Measurements from ENCODE around the gene BNIP3.

The BNIP3 gene

DNA sequence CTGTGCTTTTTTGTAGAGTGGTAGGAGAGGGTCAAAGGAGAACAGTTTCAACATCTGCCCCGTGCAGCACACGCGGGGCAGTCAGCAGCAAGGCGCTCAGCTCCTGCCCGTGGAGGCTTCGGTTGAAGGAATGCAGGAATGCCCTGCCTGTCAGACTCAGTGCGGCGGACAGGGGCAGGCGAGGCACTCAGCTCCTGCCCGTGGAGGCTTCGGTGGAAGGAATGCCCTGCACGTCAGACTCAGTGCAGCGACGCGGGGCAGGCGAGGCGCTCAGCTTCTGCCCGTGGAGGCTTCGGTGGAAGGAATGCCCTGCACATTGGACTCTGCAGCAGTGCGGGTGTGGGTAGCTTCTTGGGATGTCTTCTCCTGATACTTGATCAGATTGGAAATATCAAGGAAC lies 43.9 kb downstream of the BNIP3 start:
- no peak for DNase-seq
- in situ Hi-C loops (cut with MboI; ENCODE audit: low pct_unique_long_range_greater_than_20kb, low sequenced_read_pairs): no loop called here

DNA sequence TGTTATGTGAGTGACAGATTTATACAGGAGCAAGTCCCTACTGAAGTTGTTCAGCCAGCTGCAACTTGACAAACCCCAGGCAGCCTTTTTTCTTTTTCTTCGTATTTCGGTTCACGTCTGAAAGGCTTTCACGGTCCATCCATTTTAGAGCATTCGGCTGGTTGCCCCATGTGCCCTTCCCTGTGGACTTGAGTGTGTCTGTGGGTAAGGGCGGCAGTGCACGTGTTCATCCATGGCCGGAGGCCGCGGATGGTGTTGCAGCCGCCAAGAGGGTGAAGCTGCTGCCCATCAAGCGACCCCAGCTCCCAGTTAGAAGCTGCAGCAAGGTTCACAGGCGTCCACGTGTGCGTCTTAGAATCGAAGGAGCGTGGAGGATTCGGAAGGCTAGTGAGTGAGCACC lies 45.0 kb downstream of the BNIP3 start:
- DNase-seq: no peak
- in situ Hi-C loops (cut with MboI; ENCODE audit: low pct_unique_long_range_greater_than_20kb, low sequenced_read_pairs): no loop called here

DNA sequence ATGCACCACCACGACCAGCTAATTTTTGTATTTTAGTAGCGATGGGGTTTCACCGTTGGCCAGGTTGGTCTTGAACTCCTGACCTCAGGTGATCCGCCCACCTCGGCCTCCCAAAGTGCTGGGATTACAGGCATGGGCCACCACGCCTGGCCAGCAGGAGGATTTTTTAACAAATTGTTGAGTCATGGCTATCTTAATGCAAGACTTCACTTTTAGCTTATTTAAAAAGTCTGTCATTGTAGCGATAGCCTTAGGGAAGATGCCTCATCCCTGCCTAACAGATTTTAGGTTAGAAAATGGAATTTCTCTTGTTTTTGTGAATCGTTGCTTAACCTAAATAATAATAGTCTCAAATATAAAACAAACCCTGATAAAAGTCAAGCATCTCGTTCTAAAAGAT lies 45.4 kb downstream of the BNIP3 start:
- DNase-seq: no peak
- in situ Hi-C loops (cut with MboI; ENCODE audit: low pct_unique_long_range_greater_than_20kb, low sequenced_read_pairs): no loop called here

DNA sequence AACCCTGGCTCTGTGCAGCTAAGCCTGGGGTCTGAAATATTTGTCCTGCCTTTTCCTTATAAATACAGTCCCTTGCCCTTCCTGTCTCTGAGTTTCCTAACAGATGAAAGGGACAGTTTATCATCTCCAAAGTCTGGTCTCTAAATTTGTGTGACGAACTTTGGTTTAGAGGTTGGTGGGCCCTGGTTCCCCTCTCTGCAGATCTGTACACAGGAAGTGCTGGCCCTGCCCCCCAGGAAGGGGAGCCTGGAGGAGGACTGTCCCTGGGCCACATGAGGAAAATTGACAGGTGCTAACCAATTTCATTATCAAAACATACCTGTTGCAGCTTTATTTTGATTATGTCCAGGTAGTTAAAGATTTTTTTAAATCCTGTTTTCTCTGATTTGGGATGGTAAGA lies 46.5 kb downstream of the BNIP3 start:
- no peak for DNase-seq
- in situ Hi-C loops (cut with MboI; ENCODE audit: low pct_unique_long_range_greater_than_20kb, low sequenced_read_pairs): no loop called here

DNA sequence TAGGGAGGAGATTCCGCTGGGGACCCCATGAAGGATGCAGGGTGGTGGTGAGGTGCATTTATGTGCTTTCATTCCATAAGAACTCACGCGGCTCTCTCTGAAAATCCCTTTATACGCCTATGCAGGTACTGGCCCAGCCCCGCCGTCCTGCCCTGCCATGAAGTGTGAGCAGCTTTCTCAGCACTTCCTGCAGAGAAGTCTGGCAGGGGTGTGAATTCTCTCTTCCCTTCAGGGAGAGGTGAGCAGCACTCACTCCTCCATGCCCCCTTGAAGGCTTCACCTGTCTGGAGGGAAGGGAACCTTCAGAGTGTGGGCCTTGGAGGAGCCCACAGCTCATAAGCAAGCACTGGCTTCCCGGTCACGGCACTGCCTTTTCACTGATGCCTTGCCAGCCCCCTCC lies 47.0 kb downstream of the BNIP3 start:
- no peak for DNase-seq
- in situ Hi-C loops (cut with MboI; ENCODE audit: low pct_unique_long_range_greater_than_20kb, low sequenced_read_pairs): no loop called here

DNA sequence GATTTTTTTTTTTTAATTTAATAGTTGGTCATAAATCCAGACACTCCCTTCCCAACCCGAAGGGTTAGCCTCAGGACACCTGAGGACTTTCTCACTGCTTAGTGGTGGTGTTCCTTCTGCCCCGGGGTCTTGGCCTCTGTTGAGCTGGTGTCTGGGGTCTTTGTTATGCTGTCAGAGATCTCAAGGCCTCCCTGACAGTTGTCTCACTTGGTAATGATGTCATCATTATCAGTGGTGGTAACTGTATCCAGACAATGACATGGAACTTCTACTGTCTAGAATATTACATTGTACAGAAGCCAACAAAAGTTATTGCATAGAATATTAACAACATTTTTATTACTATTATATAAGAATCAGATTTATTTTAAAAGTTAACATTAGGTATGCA lies 48.0 kb downstream of the BNIP3 start:
- in situ Hi-C loops (cut with MboI; ENCODE audit: low pct_unique_long_range_greater_than_20kb, low sequenced_read_pairs): no loop called here
- DNase-seq: no peak

DNA sequence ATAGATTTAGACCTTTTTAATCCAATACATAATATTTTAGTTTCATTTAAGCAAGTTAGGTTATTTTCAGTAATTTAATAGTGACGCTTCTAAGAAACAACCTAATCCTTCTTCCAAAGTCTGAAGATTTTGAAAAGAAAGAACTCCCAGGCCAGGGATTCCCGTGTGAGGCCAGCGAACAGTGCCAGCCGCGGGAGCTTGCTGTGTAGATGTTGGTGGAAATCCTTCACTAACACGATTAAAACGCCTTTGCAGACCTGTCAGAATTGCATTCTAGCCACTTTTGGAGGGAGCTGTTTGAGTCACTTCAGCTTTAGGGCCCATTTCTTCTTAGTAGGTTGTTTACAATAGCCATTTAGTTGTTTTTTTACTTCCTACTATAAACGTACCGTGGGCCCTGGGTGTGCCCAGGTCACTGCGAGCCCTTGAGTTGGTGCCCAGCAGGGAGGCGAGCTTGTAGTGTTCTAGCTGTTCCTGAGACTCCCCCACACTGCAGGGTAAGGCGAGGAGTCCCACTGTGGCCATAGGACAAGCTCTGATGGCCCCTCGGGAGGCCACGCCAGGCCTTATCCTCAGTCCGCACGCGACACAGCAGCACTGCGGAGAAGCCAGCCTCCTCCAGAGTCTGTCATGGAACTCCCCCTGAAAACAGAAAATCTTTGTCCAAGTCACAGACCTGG lies 48.6 kb downstream of the BNIP3 start:
- in situ Hi-C loops (cut with MboI; ENCODE audit: low pct_unique_long_range_greater_than_20kb, low sequenced_read_pairs): no loop called here
- DNase-seq: no peak

DNA sequence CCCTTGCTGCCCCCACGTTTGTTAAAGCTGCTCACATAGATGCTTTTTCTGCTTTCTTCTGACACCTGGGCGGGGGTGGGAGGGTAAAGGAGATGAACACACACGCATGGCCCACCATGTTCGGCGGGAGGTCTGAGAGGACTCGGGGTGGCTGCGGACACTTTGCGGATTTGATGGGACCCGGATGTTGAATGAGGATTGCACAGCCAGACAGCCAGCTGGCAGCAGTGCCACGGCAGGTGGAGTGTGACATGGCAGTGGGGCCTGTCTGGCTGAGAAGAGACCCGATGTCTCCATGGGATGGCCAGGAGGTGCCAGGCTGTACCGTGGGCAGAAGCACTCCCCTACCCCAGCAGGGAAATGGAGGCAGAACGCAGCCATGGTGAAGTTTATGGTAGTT lies 49.7 kb downstream of the BNIP3 start:
- DNase-seq: no peak
- in situ Hi-C loops (cut with MboI; ENCODE audit: low pct_unique_long_range_greater_than_20kb, low sequenced_read_pairs): no loop called here

DNA sequence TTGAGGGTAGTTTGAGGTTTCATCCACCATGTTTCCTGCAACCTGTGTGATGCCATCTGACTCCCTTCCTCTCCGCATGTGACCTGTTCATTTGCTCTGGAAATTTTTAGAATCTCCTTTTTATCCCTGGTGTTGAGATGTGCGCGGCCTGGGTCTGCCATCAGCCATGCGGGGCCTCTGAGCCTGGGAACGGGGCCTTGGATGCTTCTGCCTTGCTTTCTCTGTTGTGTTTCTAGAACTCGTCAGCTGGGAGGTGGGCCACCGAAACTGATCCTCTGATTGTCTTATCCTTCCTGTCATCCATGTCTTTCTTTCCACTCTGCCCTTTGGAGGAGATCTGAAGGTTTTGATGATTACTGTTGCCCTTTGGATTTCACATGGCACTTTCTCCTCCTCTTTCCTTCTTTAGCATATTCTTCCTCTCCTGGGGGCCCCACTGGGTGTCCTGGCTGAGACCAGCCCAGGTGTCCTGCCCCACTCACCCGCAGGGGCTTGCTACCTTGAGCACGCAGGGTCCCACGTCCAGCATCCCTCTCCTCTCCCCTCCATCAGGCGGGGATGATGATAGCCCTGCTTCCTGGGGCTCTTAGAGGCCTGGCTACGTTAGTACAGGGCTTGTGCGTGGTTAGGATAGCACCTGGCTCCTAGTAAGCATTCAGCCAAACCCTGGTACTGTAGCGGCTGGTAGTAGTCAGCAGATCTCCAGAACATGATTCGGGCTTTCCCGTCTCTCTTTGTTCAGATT lies 51.0 kb downstream of the BNIP3 start:
- DNase-seq: no peak
- in situ Hi-C loops (cut with MboI; ENCODE audit: low pct_unique_long_range_greater_than_20kb, low sequenced_read_pairs): no loop called here

DNA sequence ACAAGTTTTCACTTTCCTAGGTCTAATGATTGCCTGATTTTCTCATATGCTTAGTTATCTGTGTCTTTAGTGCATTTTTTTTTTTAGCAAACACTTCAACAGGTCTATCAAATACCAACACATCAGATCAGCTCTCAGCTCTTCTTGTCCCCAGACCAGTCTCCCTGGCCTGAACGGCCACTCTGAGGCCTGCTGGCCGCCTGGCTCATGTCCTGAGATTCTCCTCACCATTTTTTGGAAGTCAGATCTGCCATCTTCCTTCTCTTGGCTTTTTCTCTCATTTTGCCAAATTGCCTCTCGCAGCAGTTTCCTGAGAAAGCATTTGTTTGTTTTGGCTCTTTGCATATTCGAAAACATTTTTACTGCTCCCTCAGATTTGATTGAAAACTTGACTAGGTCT lies 51.6 kb downstream of the BNIP3 start:
- in situ Hi-C loops (cut with MboI; ENCODE audit: low pct_unique_long_range_greater_than_20kb, low sequenced_read_pairs): no loop called here

DNA sequence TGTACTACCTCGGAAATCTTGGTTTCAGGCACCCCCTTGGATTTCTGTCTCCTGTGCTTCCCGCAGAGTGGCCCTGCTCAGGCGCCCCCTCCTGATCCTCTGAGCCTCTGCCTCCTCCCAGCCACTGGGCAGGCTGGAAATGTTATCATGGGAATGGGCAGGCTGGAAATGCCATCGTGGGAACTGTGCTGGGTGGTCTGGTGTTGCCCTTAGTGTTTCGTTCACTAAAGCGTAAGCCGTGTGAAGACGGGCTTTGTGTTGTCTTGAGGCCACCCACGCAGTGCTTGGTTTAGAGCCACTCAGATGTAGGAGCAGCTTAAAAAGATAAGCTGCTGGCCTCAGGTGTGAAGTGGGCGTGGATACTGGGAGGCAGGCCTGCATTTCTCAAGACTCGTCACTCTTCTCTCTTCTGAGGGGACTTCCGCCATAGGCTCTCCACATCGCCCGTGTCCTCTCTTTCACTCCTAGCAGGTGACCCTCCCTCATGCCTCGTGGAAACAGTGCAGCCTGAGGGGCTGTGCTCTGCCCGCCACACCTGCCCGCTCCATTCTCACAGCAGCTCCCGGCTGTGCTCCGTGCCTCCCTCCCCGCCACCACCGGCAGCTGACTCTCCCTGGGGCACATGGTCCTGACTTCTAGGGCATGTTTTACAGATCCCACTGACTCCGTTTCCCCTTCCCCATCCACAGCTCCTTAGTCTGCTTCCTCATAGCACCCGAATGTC lies 52.4 kb downstream of the BNIP3 start:
- in situ Hi-C loops (cut with MboI; ENCODE audit: low pct_unique_long_range_greater_than_20kb, low sequenced_read_pairs): no loop called here
- DNase-seq: no peak

More for the DNA sequence above, 51.6 kb downstream of the BNIP3 start:
- DNase-seq: no peak

DNA sequence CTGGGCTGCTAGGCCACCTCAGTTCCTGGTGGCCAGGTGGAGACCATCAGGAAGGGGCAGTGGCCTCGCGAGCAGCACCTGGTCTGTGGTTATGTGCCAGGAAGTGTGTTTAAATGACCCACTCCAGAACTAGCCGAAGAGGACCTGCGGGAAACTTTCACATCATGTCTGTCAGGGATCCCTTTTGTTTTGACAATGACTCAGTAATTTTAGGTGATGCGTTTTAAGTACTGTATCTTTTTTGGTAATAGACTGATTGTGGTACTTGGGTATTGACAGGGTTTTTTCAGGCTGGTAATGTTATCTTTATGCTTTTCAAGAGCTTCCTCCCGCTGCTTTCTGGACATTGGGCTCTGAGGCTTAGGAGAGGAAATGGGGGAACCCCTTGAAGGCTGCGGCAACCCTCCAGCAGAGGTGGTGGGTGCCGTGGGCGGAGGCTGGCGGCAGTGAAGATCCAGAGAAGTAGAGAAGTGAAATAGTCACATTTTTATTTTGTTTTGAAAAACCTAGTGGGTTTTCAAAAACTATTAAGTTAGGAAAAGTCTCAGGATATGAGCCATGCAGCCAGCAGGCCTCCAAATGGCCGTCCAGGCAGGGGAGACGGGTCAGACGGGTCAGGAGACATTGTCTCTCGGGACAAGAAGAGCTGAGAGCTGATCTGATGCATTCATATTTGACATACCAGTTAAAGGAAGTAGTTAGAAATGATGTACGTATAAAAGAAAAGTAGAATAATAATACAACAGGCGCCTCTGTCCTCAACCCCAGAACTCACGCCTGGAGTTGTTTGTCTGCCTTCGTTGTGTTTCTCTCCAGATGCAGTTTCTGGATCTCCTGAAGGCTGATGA lies 53.3 kb downstream of the BNIP3 start:
- no peak for DNase-seq
- in situ Hi-C loops (cut with MboI; ENCODE audit: low pct_unique_long_range_greater_than_20kb, low sequenced_read_pairs): no loop called here

DNA sequence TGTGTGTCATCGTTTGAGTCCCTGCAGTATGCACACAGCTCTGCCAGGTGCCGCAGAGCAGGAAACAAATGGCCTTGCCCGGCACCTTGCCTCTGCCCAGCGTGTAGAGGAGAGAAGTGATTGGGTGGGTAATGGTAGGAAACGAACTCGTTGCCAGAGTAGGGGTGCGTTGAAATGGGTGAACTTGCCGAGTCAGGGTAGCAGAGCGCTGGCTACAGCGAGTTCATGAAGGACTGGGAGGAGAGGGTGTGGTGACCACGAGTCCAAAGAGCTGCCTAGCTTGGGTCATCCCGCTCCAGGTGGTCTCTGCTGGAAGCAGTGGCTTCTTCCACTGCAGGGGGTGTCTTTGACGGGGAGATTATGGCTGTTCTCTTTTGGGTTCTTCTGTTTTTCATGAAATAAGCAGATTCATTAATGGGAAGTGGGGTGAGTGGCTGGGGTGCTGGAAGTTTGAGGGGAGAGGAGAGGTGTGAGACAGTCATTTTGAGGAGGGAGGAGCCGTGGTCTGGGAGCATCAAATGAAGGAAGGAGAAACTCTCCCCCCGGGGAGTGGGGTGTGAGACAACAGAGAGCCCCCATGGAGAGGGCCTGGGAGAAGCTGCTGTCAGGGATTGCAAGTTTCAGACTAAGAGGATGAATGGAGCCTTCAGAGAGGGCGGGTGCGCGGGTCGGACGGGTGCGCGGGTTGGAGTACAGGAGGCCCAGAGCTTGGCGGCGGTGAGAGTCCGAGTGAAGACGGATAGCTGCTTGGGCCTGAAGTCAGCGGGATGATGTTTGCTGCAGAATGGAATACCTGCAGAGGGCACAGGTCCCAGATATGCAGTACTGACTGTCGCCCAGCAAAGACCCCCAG lies 54.8 kb downstream of the BNIP3 start:
- in situ Hi-C loops (cut with MboI; ENCODE audit: low pct_unique_long_range_greater_than_20kb, low sequenced_read_pairs): no loop called here
- DNase-seq: no peak

DNA sequence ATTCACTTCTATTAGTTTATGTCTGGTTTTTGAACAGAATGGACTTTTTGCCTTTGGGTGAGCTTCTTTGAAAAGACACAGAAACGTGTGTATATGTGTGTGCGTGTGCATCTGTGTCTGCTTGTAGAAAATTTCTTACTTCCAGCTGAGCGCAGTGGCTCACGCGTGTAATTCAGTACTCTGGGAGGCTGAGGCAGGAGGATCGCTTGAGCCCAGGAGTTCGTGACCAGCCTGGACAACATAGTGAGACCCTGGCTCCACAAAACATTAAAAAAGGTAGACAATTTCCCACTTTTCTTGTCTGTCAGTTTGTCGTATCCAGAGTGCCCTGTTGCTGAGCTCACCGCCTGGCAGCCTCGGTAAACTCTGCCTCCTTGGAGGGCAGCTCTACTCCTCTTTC lies 55.5 kb downstream of the BNIP3 start:
- in situ Hi-C loops (cut with MboI; ENCODE audit: low pct_unique_long_range_greater_than_20kb, low sequenced_read_pairs): no loop called here
- DNase-seq: no peak

DNA sequence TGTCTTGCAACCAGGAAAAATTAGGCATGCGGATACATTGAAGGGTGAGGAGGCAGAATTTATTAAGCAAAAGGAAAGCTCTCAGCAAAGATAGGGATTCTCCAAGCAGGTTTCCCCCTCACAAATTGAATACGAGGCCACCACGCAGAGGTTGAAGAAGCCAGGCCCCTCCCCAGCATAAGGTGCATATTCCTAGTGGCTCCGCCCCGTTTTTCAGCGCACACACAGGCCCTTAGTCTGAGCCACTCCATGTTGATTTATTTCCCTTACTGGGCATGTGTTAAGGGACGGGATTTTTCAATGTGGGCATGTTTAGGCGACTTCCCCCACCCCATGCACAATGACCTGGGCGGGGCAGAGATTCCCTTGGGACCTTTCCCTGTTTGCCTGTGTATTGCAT lies 56.0 kb downstream of the BNIP3 start:
- no peak for DNase-seq
- in situ Hi-C loops (cut with MboI; ENCODE audit: low pct_unique_long_range_greater_than_20kb, low sequenced_read_pairs): no loop called here

DNA sequence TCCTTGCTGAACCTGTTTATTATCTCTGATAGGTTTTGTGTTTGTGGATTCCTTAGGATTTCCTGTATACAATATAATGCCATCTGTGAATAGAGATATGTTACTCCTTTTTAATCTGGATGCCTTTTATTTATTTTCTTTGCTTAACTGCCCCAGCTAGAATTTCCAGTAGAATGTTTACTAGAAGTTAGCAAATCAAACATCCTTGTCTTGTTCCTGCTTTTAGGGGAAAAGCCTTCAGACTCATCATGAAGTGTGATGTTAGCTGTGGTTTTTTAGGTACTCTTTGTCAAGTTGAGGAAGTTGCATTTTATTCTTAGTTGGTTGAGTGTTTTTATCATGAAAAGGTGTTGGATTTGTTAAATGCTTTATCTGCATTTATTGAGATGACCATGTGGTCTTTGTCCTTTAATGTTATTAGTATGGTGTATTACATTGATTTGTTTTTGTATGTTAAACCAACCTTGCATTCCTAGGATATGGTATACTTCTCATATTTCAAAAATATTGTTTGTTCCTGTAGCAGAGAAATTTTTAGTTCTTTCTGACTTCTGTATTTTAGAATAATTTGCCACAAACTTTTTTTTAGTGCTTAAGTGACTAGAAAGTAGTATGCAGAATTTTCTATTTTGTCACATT lies 56.6 kb downstream of the BNIP3 start:
- in situ Hi-C loops (cut with MboI; ENCODE audit: low pct_unique_long_range_greater_than_20kb, low sequenced_read_pairs): no loop called here
- peak; percentile 32 for DNase-seq

DNA sequence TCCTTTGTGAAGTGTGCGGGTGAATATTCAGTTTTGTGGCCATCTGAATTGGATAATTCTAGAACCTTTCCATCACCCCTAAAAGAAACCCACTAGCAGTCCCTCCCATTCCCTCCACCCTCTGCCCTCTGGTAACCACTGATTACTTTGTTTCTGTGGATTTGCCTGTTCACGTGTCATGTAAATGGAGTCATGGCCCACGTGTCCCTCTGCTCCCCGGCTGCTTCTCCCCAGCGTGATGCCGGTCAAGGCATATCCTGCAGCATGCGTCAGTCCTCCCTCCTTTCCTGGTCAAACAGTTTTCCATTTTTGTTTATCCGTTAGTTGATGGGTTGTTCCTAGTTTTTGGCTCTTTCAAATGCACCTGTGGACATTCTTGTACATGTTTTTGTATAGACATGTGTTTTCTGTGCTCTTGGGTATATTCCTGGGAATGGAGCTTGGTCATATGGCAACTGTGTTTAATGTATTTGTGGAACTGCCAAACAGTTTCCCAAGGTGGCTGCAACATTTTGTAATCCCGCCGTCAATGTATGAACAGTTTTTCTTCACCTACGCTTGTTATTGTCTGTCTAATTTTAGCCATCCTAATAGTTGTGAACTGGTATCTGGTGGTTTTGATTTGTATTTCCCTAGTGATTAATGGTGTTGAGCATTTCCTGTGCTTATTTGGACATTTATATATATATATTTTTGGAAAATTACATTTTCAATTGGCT lies 58.5 kb downstream of the BNIP3 start:
- in situ Hi-C loops (cut with MboI; ENCODE audit: low pct_unique_long_range_greater_than_20kb, low sequenced_read_pairs): no loop called here
- no peak for DNase-seq

DNA sequence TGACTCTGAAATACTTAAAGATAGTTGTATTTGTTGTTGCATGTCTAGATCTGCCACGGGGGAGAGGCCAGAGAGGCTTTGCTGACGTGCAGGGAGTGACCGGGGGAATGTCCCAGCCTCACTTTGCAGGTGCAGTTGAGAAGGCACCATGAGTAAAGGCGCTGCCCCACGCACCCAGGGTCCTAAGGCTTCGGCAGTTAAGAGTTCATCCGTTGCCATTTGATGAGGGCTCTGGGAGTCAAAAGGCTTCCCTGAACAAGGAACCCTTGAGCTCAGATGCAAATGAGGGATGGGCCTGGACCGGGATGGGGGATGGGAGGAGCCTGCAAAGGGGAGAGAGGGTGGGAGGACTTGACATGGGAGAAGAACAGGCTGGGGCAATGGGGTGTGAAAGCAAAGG lies 60.5 kb downstream of the BNIP3 start:
- DNase-seq: no peak
- in situ Hi-C loops (cut with MboI; ENCODE audit: low pct_unique_long_range_greater_than_20kb, low sequenced_read_pairs): no loop called here
